RWPE2 (cell line): ENCODE measurements around the gene ALPI.

Experiments
- ATAC-seq: fragments of 200-7000 bp; cut with Tn5 transposase; 3 replicates; pipeline ENCODE4 v1.9.1; 2021; ENCODE audit warnings: low read depth
- DNase-seq: peaks from one replicate; pipeline ENCODE4 v3.0.0-alpha.2; 2020; ENCODE audit warnings: low spot score
- H3K27ac ChIP-seq: fragments of 450-650 bp; 2 replicates; pipeline ENCODE4 v1.5.1; 2017; ENCODE audit warnings: mild to moderate bottlenecking; ENCODE audit not compliant: poor library complexity, severe bottlenecking
- H3K27me3 ChIP-seq: fragments of 250-450 bp; sonication (Bioruptor Pico); 2 replicates; pipeline ENCODE4 v1.5.1; 2021; ENCODE audit warnings: mild to moderate bottlenecking, moderate library complexity; ENCODE audit not compliant: insufficient read depth, poor library complexity, severe bottlenecking
- H3K36me3 ChIP-seq: fragments of 250-450 bp; sonication (Bioruptor Pico); 2 replicates; pipeline ENCODE4 v1.5.1; 2020; ENCODE audit warnings: low read depth, mild to moderate bottlenecking, moderate library complexity
- H3K4me1 ChIP-seq: fragments of 250-450 bp; sonication (Bioruptor Pico); 2 replicates; pipeline ENCODE4 v1.5.1; 2021; ENCODE audit warnings: mild to moderate bottlenecking, moderate library complexity; ENCODE audit not compliant: insufficient read depth, poor library complexity, severe bottlenecking
- H3K4me3 ChIP-seq: fragments of 250-450 bp; sonication (Bioruptor Pico); 2 replicates; pipeline ENCODE4 v1.5.1; 2021; ENCODE audit warnings: mild to moderate bottlenecking, moderate library complexity; ENCODE audit not compliant: severe bottlenecking
- H3K9me3 ChIP-seq: fragments of 250-450 bp; sonication (Bioruptor Pico); 2 replicates; pipeline ENCODE4 v1.5.1; 2021; ENCODE audit warnings: mild to moderate bottlenecking, moderate library complexity; ENCODE audit not compliant: severe bottlenecking
- TF ChIP-seq, protein P1 (sequence below): fragments of 450-650 bp; IDR thresholded peaks from one replicate; pipeline ENCODE4 v1.5.1; 2017; ENCODE audit warnings: mild to moderate bottlenecking, moderate library complexity; ENCODE audit not compliant: poor library complexity, severe bottlenecking

Gene ALPI

DNA sequence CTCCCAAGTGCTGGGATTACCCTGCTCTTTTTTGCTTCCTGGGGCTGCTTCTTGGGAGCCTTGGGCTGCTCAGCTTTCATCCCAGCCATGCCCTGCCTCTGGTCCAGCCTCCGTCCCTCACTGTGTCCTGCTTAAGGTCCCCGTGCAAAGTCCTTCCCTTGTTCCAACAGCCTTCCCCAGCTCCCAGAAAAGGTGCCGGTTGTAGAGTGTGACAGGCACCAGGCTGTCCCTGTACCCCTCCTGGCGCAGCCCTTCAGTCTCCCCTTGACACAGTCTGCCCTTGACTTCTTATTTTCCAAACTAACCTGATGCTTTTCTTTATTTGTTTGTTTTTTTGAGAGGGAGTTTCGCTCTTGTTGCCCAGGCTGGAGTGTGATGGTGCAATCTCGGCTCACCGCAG is 20.1 kb upstream of the ALPI start:
- DNase-seq, result no peak
- Histone ChIP-seq H3K27me3 (no peaks in the 10 kb centered on the region), H3K9me3 (no peaks in the 10 kb centered on the region), H3K4me1 (no peaks in the 10 kb centered on the region), H3K27ac (no peak overlapping the region), H3K4me3 (no peak overlapping the region), H3K36me3 (no peaks in the 10 kb centered on the region)
- TF ChIP-seq, protein P1, sequence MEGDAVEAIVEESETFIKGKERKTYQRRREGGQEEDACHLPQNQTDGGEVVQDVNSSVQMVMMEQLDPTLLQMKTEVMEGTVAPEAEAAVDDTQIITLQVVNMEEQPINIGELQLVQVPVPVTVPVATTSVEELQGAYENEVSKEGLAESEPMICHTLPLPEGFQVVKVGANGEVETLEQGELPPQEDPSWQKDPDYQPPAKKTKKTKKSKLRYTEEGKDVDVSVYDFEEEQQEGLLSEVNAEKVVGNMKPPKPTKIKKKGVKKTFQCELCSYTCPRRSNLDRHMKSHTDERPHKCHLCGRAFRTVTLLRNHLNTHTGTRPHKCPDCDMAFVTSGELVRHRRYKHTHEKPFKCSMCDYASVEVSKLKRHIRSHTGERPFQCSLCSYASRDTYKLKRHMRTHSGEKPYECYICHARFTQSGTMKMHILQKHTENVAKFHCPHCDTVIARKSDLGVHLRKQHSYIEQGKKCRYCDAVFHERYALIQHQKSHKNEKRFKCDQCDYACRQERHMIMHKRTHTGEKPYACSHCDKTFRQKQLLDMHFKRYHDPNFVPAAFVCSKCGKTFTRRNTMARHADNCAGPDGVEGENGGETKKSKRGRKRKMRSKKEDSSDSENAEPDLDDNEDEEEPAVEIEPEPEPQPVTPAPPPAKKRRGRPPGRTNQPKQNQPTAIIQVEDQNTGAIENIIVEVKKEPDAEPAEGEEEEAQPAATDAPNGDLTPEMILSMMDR, result no peak
- no peak for ATAC-seq

DNA sequence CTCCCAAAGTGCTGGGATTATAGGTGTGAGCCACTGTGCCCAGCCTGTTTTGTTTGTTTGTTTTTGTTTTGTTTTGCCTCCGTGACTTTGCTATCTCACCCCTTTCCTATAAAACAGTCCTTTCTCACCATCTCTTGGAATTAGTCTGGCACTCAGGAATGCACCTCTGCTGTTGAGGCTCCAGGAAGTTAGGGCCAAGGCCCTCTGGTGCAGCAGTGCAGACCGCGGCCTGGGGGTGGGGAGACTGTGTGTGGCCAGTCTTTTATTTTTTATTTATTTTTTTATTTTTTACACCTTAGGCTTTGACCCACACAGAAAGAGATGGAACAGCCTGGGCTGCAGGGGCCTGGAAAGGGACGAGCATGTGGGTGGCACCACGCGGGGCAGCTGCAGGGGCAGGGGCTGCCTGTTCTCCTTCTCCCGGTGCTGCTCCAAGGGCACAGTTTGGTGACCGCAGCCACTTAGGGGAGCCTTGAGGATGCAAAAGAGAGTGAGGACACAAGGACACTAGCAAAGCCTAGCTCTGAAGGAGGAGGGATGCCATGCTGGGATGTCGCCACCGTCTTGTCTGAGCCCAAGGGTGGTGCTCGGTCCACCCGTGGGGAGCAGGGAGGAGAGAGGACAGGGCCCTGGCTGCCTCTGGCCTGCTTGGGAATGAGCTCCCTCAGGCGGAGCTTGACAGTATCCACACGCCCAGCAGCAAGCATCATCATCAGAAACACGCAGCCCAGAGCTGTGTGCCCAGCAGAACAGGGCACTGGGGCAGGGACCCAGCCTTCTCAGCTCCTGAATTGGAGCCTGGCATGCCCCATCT is 19.4 kb upstream of the ALPI start:
- Histone ChIP-seq H3K36me3 (no peaks in the 10 kb centered on the region), H3K4me1 (no peaks in the 10 kb centered on the region), H3K27me3 (no peaks in the 10 kb centered on the region), H3K27ac (no peak overlapping the region), H3K4me3 (no peak overlapping the region), H3K9me3 (no peaks in the 10 kb centered on the region)
- TF ChIP-seq, protein P1, result no peak
- ATAC-seq (no peak), DNase-seq (no peak)

DNA sequence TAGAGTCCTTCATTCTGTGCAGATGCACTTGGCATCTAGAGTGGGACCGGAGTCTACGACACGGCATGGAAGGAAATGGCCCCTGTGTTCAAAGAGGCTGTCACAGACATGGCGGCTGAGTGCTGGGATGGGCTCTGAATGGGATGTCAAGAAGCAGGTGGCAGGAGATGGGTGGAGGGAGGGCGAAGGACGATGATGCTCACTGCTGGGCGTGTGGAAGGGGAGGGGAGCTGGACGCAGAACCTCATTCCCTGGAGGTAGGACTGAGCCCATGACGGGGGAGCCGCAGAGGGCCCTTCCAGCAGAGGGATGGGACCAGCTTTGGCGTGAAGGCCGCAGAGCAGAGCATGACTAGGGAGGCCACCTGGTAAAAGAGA is 18.8 kb upstream of the ALPI start:
- TF ChIP-seq, protein P1, result no peak
- H3K4me1 ChIP-seq, result no peaks in the 10 kb centered on the region
- no peaks in the 10 kb centered on the region for H3K36me3 ChIP-seq
- no peak for DNase-seq
- H3K27ac ChIP-seq, result no peak overlapping the region
- H3K4me3 ChIP-seq, result no peak overlapping the region
- H3K9me3 ChIP-seq, result no peaks in the 10 kb centered on the region
- no peak for ATAC-seq
- no peaks in the 10 kb centered on the region for H3K27me3 ChIP-seq

DNA sequence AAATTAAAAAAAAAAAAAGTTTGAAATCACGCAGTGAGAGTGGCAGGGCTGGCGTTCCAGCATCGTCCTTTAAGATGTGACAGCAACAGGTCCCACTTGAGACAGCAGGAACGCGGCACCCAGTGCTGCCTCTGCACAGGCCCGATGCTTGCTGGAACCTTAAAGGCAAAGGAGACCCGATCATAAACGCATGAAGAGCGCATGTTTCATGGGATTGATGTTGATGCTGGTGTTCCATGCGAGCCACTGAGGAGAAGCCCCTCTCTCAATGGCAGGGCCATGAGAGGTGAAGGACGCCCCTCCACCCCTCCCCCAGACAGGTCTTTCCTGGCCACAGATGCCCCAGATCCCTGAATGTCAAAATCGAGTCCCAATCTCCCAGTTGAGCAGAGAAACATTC is 17.9 kb upstream of the ALPI start:
- H3K27ac ChIP-seq, result no peak overlapping the region
- no peak for DNase-seq

More for the DNA sequence above, 17.9 kb upstream of the ALPI start:
- TF ChIP-seq, protein P1, result no peak
- Histone ChIP-seq H3K4me1 (no peaks in the 10 kb centered on the region), H3K36me3 (no peaks in the 10 kb centered on the region), H3K27me3 (no peaks in the 10 kb centered on the region), H3K4me3 (no peak overlapping the region), H3K9me3 (no peaks in the 10 kb centered on the region)
- ATAC-seq, result no peak
